Activated T-cell treated with anti-CD3 and anti-CD28 coated beads for 24 hours (primary cell): ENCODE data around the gene CTAGE1.
"Not testable (repeated sequence)": the region's sequence is repeated elsewhere in the genome, so short reads cannot be mapped to it uniquely, and the experiment has no call there.

Experiments used
- DNase-seq: peaks from one replicate; pipeline ENCODE4 v3.0.0-alpha.2; 2020; ENCODE audit warnings: low read depth

Gene CTAGE1, protein sequence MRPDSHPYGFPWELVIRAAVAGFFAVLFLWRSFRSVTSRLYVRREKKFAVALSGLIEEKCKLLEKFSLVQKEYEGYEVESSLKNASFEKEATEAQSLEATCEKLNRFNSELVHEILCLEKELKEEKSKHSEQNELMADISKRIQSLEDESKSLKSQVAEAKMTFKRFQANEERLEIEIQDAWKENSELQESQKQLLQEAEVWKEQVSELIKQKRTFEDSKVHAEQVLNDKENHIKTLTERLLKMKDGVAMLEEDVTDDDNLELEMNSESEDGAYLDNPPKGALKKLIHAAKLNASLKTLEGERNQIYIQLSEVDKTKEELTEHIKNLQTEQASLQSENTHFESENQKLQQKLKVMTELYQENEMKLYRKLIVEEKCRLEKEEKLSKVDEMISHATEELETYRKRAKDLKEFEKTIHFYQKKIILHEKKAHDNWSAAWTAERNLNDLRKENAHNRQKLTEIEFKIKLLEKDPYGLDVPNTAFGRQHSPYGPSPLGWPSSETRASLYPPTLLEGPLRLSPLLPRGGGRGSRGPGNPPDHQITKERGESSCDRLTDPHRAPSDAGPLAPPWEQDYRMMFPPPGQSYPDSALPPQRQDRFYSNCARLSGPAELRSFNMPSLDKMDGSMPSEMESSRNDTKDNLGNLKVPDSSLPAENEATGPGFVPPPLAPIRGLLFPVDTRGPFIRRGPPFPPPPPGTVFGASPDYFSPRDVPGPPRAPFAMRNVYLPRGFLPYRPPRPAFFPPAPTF

GRCh38 chr18:22417496-22418188 is at the start of gene CTAGE1:
CTAGE1 (minus strand) TSS chr18:22417915; CDS start chr18:22417811, 104 bp downstream.
- DNase-seq = no peak

DNA sequence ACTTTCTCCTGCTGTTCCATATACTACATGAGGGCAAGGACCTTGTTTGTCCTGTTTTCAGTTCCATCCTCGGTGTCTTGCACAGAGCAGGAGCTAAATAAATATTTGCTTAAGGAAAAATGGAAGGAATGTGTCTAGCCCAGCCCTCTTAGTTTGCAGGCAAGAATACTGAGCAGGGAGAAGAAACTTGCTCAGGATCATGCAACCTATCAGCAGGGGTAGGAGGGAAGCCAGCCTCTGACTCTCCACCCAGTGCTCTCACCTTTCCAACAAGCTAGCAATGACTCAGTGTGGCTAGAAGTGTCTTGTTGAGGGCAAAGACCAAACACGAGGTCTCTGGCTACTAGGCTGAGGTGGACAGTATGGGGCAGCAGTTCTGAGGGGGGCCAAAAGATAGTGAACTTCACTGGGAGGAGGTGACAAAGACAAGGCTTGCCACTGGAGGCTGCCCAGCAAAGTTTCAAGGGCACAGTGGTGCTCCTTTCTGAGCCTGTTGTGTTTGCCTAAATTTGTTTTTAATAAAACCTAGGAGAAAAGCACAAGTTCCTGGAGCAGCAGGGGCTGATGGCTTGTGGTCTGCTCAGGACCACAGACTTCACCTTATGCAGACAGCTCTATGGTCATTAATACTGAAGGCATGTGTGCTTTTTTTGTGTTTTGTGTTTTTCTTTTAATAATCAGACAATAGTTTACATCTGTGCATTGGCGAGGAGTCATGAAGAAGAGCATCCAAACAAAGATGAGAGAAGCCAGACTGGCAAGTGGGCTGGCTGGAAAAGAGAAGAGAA is 49.1 kb upstream of the CTAGE1 start:
- no peak for DNase-seq

DNA sequence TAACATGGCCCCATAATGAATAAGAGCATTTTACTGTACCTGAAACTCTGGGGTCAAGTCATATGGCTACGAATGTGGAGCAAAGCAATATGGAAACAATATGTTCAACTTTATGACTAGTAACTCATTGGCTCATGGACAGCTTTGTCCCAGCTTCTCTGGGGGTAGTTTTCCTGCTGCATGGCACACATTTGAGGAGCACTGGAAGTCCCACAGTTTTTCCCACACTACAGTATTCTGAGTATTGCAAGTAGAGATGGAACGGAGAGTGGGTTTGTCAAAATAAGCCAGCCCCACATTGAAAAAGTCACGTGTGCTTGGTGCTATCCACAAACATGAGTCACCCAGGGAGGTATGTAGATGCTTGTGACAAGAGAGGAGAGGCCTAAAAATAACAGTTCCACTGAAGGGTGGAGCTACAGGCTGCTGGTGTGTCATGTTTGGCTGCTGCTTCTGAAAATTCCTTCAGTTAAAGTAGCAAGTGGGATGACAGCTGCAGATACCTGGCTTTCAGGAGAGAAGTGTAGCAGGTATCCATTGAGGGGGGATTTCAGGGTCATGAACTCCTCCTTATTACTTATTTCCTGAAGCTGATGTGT is 48.2 kb upstream of the CTAGE1 start:
- DNase-seq = no peak

DNA sequence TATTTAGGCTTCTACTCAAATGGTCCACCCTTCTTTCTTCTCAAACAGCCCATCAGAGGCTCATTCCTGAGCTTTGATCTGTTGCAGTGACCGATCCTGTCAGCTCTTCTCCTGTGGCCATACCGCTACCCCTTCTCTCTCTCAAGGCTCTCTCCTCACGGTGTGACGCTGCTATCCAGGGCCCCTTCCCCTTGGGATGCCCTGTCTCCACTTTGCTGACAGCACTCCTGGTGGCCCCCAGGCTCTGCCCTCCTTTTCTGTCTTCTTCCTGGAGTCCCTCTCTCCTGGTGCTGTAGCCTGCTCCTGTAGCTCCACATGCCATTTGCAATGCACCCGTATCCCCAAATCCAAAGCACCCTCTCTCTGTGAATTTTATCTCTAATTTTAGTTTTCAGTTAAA is 45.4 kb upstream of the CTAGE1 start:
- DNase-seq = no peak

GRCh38 chr18:22459491-22459890 is 41.8 kb upstream of the CTAGE1 start:
- no peak for DNase-seq

DNA sequence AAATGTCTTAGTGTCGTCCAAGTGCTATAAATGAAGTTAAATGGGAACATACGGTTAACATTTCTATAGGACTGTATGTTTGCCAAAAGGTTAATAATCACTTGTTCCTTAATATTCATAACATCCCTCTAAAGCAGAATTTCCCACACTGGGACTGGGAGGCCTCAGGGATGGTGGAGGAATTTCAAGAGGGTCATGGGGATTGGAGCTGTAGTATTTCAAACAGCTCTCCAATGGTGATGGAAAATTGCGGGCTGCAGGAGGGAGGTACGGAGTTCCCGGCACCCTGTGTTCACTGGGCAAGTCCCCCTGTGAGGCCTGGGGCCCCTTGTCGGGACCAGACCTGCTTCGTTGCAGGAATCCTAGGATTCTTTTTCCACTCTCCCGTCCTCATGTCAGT is 39.8 kb upstream of the CTAGE1 start:
- DNase-seq = no peak

DNA sequence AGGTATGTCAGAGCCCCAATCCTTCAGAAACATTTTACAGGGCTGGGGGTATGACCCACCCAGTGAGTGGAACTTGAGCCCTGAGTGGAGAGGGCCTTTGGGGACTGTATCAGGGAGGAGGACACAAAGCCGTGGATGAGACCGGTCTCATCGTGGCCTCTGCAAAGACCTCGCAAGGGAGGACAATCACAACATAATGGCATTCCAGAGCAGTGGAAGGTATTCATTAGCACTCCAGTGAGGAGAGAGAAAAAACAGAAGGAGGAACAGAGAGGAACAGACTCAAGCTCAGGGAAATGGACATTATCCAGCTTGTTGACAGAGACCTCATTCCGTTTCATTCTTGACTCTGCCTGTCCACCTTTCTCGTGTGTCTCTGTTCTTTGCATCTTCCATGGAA is 38.8 kb upstream of the CTAGE1 start:
- no peak for DNase-seq

DNA sequence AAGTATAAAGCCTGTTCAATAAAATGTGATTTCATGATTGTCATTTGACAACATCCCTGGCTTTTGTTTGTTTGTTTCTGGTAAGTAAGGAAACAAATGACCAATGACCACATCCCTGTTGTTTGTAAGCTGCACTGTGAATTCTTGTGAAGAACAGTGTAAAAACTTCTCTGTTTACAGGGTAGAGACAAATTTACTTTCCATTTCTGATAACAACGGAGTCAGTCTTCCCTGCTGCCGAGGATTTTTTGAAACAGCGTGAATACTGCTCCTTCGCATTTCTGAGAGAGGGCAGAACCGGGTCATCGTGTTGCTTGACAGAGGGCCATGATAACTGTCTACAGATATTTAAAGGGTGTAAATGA is 38.4 kb upstream of the CTAGE1 start:
- no peak for DNase-seq

GRCh38 chr18:22455425-22456115 is 37.9 kb upstream of the CTAGE1 start:
- DNase-seq = no peak

DNA sequence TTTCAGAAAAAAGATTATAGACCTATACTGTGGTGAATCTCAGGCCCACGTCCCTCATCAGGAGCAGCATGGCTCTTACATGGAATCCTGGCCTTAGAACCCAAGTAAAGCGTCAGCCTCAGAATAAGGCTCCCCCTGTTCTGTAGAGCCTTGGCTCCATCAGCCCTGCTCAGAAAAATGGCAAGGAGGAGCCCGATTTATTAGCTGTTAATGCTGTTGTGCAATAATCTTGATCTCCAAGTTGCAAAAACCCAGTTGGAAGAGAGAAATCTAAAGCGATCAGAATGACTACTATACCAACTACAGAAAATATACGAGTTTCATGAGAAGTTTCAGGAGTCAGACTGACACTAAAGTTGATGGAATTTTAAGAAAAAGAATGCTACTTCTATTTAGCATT is 35.6 kb upstream of the CTAGE1 start:
- no peak for DNase-seq

DNA sequence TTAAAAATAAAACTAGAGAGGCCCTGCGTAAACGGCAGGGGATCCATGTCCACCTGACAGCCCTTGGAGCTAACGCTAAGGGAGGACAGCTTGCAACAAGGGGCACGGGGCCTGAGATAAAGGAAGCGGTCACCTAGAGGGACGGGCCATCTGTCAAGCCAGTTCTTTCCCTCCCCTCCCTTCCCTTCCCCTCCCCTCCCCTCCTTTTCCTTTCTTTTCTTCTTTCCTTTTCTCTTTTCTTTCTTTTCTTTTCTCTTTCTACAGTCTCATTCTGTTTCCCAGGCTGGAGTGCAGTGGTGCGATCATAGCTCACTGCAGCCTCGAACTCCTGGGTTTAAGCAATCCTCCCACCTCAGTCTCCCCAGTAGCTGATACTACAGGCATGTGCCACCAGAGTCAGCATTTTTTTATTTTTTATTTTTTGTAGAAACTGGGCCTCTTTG is 34.5 kb upstream of the CTAGE1 start:
- no peak for DNase-seq

DNA sequence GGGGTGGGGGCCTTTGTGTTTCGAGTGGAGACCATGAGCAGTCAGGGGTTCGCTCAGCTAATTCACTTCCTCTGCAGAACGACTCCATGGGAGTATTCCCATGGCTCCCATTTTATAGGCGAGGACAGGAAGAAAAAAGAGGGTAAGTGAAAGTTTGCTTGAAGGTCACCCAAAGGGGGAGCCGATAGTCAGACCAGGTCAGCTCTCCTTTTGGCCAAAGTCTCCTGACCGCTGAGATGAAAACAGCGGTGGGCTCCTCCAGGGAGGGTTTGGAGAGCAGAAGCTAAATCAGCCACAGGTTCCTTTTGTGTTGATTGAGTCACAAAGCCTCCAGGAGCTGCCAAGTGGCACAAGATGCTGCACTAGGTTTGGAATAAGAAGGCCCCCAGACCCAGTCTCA is 34.1 kb upstream of the CTAGE1 start:
- no peak for DNase-seq

DNA sequence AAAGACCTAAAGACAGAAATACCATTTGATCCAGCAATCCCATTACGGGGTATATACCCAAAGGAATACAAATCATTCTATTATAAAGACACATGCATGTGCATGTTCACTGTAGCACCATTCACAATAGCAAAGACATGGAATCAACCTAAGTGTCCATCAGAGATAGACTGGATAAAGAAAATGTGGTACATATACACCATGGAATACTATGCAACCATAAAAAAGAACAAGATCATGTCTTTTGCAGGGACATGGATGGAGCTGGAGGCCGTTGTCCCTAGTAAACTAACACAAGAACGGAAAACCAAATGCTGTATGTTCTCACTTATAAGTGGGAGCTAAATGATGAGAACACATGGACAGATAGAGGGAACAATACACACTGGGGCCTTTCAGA is 33.1 kb upstream of the CTAGE1 start:
- not testable (repeated sequence) for DNase-seq

DNA sequence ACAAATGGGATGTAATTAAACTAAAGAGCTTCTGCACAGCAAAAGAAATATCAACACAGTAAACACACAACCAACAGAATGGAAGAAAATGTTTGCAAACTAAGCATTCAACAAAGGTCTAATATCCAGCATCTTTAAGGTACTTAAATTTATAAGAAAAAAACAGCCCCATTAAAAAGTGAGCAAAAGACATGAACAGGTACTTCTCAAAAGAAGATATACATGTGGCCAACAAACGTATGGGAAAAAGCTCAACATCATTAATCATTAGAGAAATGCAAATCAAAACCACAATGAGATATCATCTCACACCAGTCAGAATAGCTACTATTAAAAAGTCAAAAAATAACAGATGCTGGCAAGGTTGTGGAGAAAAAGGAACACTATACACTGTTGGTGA is 32.6 kb upstream of the CTAGE1 start:
- not testable (repeated sequence) for DNase-seq

DNA sequence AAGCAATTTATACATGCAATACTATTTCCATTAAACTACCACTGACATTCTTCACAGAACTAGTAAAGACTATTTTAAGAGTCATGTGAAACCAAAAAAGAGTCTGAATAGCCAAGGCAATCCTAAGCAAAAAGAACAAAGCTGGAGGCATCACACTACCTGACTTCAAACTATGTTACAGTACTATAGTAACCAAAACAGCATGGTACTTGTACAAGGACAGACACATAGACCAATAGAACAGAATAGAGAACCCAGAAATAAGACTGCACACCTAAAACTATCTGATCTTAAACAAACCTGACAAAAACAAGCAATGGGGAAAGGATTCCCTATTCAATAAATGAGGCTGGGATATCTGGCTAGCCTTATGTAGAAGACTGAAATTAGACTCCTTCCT is 32.0 kb upstream of the CTAGE1 start:
- not testable (repeated sequence) for DNase-seq

GRCh38 chr18:22448238-22448637 is 30.5 kb upstream of the CTAGE1 start:
- DNase-seq = no peak

GRCh38 chr18:22447792-22448191 is 30.1 kb upstream of the CTAGE1 start:
- no peak for DNase-seq

DNA sequence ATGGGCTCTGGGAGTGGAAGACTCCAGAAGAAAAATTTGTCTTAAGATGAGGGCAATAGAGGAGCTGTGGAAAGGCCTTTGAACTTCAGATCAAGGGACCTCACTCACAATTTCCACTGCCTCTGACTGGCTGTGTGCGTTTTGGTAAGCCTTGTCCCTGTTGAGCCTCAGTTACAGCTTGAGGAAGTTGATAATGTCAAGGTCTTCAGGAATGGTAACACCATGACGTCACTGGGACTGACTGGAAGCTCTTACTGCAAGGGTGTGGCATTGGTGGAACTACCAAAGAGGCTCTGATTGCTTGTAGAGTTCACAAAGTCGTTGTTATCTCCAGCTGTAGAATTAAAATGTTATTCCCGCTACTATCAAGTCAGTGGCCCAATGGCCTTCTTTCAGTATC is 29.2 kb upstream of the CTAGE1 start:
- DNase-seq = no peak

GRCh38 chr18:22446325-22446724 is 28.6 kb upstream of the CTAGE1 start:
- no peak for DNase-seq

- no peak for DNase-seq
Observed at GRCh38 chr18:22441638-22442037, 23.9 kb upstream of the CTAGE1 start.

- no peak for DNase-seq
Observed at GRCh38 chr18:22439447-22439846, 21.7 kb upstream of the CTAGE1 start.
